Adrenal gland (tissue), 5 donors: ENCODE measurements around the gene GPR35.

Experiments used
- POLR2A ChIP-seq, 2 donors: fragments of 450-650 bp; IDR thresholded peaks; one replicate each; pipeline ENCODE4 v1.6.1; 2017; ENCODE audit warnings: antibody characterized with exemption in 2 of 2, mild to moderate bottlenecking in 2 of 2, moderate library complexity in 1 of 2
- TF ChIP-seq, protein P1 (sequence below), 6 experiments: fragments of 450-650 bp in 4 of 6; fragments of 200-600 bp in 2 of 6; sonication (generic) in 1 of 6; IDR thresholded peaks; 1 replicate in 5 of 6; 2 replicates in 1 of 6; pipeline versions ENCODE4 v1.5.1 to v1.8.0; 2016 to 2021; ENCODE audit warnings: antibody characterized with exemption in 6 of 6, mild to moderate bottlenecking in 2 of 6, moderate library complexity in 1 of 6
- donor health status: DM: no; HTN: no; CAD: no.

DNA sequence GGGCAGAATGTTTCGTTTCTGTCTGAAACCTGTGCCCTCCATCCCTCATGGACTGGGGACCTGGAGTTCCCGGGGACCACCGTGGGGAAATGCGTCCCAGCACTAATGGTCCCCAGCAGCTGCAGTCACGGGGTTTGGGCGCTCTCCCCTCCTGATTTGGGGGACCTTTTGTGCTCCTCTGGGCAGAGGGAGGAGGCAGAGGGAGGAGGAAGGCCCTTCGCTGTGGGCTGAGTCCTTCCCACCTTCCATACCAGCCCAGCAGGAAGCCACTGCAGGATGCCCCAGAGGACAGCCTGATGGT lies 3.2 kb downstream of the GPR35 start:
- no peak for TF ChIP-seq POLR2A (IDR thresholded peaks at IDR 0.05)
- TF ChIP-seq, protein P1, sequence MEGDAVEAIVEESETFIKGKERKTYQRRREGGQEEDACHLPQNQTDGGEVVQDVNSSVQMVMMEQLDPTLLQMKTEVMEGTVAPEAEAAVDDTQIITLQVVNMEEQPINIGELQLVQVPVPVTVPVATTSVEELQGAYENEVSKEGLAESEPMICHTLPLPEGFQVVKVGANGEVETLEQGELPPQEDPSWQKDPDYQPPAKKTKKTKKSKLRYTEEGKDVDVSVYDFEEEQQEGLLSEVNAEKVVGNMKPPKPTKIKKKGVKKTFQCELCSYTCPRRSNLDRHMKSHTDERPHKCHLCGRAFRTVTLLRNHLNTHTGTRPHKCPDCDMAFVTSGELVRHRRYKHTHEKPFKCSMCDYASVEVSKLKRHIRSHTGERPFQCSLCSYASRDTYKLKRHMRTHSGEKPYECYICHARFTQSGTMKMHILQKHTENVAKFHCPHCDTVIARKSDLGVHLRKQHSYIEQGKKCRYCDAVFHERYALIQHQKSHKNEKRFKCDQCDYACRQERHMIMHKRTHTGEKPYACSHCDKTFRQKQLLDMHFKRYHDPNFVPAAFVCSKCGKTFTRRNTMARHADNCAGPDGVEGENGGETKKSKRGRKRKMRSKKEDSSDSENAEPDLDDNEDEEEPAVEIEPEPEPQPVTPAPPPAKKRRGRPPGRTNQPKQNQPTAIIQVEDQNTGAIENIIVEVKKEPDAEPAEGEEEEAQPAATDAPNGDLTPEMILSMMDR (IDR thresholded peaks at IDR 0.05), result no peak
